Activated naive CD4-positive, alpha-beta T cell treated with anti-CD3 and anti-CD28 coated beads, Interleukin-2, amount 50 U/mL, for 72 hours (primary cell): Measurements from ENCODE around the gene CCSER1. TPM values are rescaled to one million over a fixed set of nuclear protein-coding genes. Genes with fewer than 3 reads are reported as not detected.

Experiments
- ATAC-seq, 2 donors: fragments of 150-1000 bp; cut with Tn5 transposase; 2 replicates each; pipeline ENCODE4 v1.10.0; 2021; ENCODE audit warnings: mild to moderate bottlenecking in 2 of 2, moderate library complexity in 2 of 2
- DNase-seq, 2 donors: peaks; one replicate each; pipeline ENCODE4 v3.0.0; 2021 to 2022; ENCODE audit warnings: low spot score in 2 of 2
- H3K27ac Mint-ChIP-seq, 2 donors: one replicate each; pipeline ENCODE4 v1.8.0; 2022; ENCODE audit warnings: mild to moderate bottlenecking in 2 of 2, mixed read lengths in 2 of 2
- H3K36me3 Mint-ChIP-seq, 2 donors: one replicate each; pipeline ENCODE4 v1.8.0; 2022; ENCODE audit warnings: mixed read lengths in 2 of 2
- H3K9me3 Mint-ChIP-seq, 2 donors: one replicate each; pipeline ENCODE4 v1.8.0; 2022; ENCODE audit warnings: mixed read lengths in 2 of 2
- total RNA-seq, 2 donors: library from RNA; stranded (reverse); gene quantifications; one replicate each; pipeline ENCODE4 v1.2.3, GENCODE V29; 2022

CCSER1 gene
- total RNA-seq, 2 donors from 2014 or later: 0.23 TPM; not detected in 1

- Mint-ChIP-seq H3K36me3 (no peaks in the 10 kb centered on the region), H3K27ac (no peak overlapping the region), H3K9me3 (peaks cover 0 to 11% of the 10 kb centered on the region in 2 donors)
- DNase-seq: no peak
- no peak for ATAC-seq
These were observed 371.0 kb downstream of the CCSER1 start for GRCh38 chr4:90498175-90498574.

- DNase-seq (no peak), ATAC-seq (no peak)
- Mint-ChIP-seq H3K9me3 (peaks cover 12 to 17% of the 10 kb centered on the region in 2 donors), H3K36me3 (peaks cover 0 to 5% of the 10 kb centered on the region in 2 donors), H3K27ac (no peak overlapping the region)
These were observed 376.5 kb downstream of the CCSER1 start for GRCh38 chr4:90503677-90504076.

- Mint-ChIP-seq H3K9me3 (peaks cover 11 to 17% of the 10 kb centered on the region in 2 donors), H3K36me3 (no peaks in the 10 kb centered on the region), H3K27ac (no peak overlapping the region)
- no peak for DNase-seq
- ATAC-seq: no peak
These were observed 388.0 kb downstream of the CCSER1 start for GRCh38 chr4:90515191-90515590.

- ATAC-seq (no peak), DNase-seq (no peak)
- Mint-ChIP-seq H3K27ac (no peak overlapping the region), H3K36me3 (no peaks in the 10 kb centered on the region), H3K9me3 (no peaks in the 10 kb centered on the region)
These were observed 401.4 kb downstream of the CCSER1 start for GRCh38 chr4:90528551-90528950.

GRCh38 chr4:90536408-90536807 lies 409.2 kb downstream of the CCSER1 start:
- DNase-seq (no peak), ATAC-seq (no peak)
- H3K27ac Mint-ChIP-seq: no peak overlapping the region
- H3K36me3 Mint-ChIP-seq: no peaks in the 10 kb centered on the region
- no peaks in the 10 kb centered on the region for H3K9me3 Mint-ChIP-seq

- Mint-ChIP-seq H3K36me3 (no peaks in the 10 kb centered on the region), H3K27ac (no peak overlapping the region), H3K9me3 (no peaks in the 10 kb centered on the region)
- ATAC-seq (no peak), DNase-seq (no peak)
These were observed 410.3 kb downstream of the CCSER1 start for GRCh38 chr4:90537491-90537890.

GRCh38 chr4:90540536-90540935 lies 413.3 kb downstream of the CCSER1 start:
- H3K27ac Mint-ChIP-seq: no peak overlapping the region
- ATAC-seq: no peak

GRCh38 chr4:90542216-90542615 lies 415.0 kb downstream of the CCSER1 start:
- Mint-ChIP-seq H3K9me3 (no peaks in the 10 kb centered on the region), H3K36me3 (no peaks in the 10 kb centered on the region), H3K27ac (no peak overlapping the region)
- DNase-seq: no peak
- ATAC-seq: no peak

More at GRCh38 chr4:90540536-90540935, 413.3 kb downstream of the CCSER1 start:
- no peak for DNase-seq
- H3K36me3 Mint-ChIP-seq: no peaks in the 10 kb centered on the region
- H3K9me3 Mint-ChIP-seq: no peaks in the 10 kb centered on the region

GRCh38 chr4:90543419-90544170 lies 416.4 kb downstream of the CCSER1 start:
- ATAC-seq (no peak), DNase-seq (no peak)
- no peaks in the 10 kb centered on the region for H3K9me3 Mint-ChIP-seq
- H3K36me3 Mint-ChIP-seq: no peaks in the 10 kb centered on the region
- H3K27ac Mint-ChIP-seq: no peak overlapping the region

- DNase-seq (no peak), ATAC-seq (no peak)
- Mint-ChIP-seq H3K27ac (no peak overlapping the region), H3K9me3 (no peaks in the 10 kb centered on the region), H3K36me3 (no peaks in the 10 kb centered on the region)
These were observed 417.4 kb downstream of the CCSER1 start for GRCh38 chr4:90544532-90545045.

GRCh38 chr4:90545380-90545779 lies 418.2 kb downstream of the CCSER1 start:
- Mint-ChIP-seq H3K36me3 (no peaks in the 10 kb centered on the region), H3K9me3 (no peaks in the 10 kb centered on the region), H3K27ac (no peak overlapping the region)
- no peak for ATAC-seq
- DNase-seq: no peak

- Mint-ChIP-seq H3K9me3 (no peaks in the 10 kb centered on the region), H3K36me3 (no peaks in the 10 kb centered on the region)
- no peak for ATAC-seq
These were observed 418.9 kb downstream of the CCSER1 start for GRCh38 chr4:90546114-90546513.

GRCh38 chr4:90570615-90571014 lies 443.4 kb downstream of the CCSER1 start:
- DNase-seq (no peak), ATAC-seq (no peak)
- Mint-ChIP-seq H3K9me3 (peaks cover 4 to 8% of the 10 kb centered on the region in 2 donors), H3K36me3 (no peaks in the 10 kb centered on the region), H3K27ac (no peak overlapping the region)

More at GRCh38 chr4:90546114-90546513, 418.9 kb downstream of the CCSER1 start:
- DNase-seq: no peak
- no peak overlapping the region for H3K27ac Mint-ChIP-seq

GRCh38 chr4:90572996-90573395 lies 445.8 kb downstream of the CCSER1 start:
- Mint-ChIP-seq H3K36me3 (no peaks in the 10 kb centered on the region), H3K9me3 (peaks cover 4 to 19% of the 10 kb centered on the region in 2 donors), H3K27ac (no peak overlapping the region)
- ATAC-seq: no peak
- DNase-seq: no peak

- no peak overlapping the region for H3K27ac Mint-ChIP-seq
- H3K36me3 Mint-ChIP-seq: no peaks in the 10 kb centered on the region
- H3K9me3 Mint-ChIP-seq: peaks cover 4 to 19% of the 10 kb centered on the region in 2 donors
- DNase-seq: no peak
- ATAC-seq: no peak
These were observed 448.2 kb downstream of the CCSER1 start for GRCh38 chr4:90575371-90575770.

- Mint-ChIP-seq H3K27ac (no peak overlapping the region), H3K36me3 (no peaks in the 10 kb centered on the region)
- ATAC-seq: no peak
These were observed 453.1 kb downstream of the CCSER1 start for GRCh38 chr4:90580326-90580725.

GRCh38 chr4:90582087-90582486 lies 454.9 kb downstream of the CCSER1 start:
- no peaks in the 10 kb centered on the region for H3K9me3 Mint-ChIP-seq
- H3K36me3 Mint-ChIP-seq: no peaks in the 10 kb centered on the region
- ATAC-seq (no peak), DNase-seq (no peak)
- no peak overlapping the region for H3K27ac Mint-ChIP-seq

More at GRCh38 chr4:90580326-90580725, 453.1 kb downstream of the CCSER1 start:
- H3K9me3 Mint-ChIP-seq: peaks cover 0 to 11% of the 10 kb centered on the region in 2 donors
- no peak for DNase-seq

GRCh38 chr4:90584051-90584450 lies 456.9 kb downstream of the CCSER1 start:
- peaks cover 3 to 7% of the 10 kb centered on the region in 2 donors for H3K9me3 Mint-ChIP-seq
- no peak overlapping the region for H3K27ac Mint-ChIP-seq
- ATAC-seq: no peak
- no peak for DNase-seq
- no peaks in the 10 kb centered on the region for H3K36me3 Mint-ChIP-seq
